Activated T-helper 17 cell treated with anti-CD3 and anti-CD28 coated beads, Interleukin-2, amount 50 U/mL, for 72 hours (primary cell): ENCODE measurements around the gene CMYA5. TPM values are rescaled to one million over a fixed set of nuclear protein-coding genes. Genes with fewer than 3 reads are reported as not detected.

ENCODE experiments used
- total RNA-seq, 2 donors: library from RNA; stranded (reverse); gene quantifications; one replicate each; pipeline ENCODE4 v1.2.3, GENCODE V29; 2022

The CMYA5 gene
- total RNA-seq, 2 donors from 2014 or later: 0.19 to 0.50 TPM

Other genes with a start within 250 kb of the CMYA5 start
- gene HOMER1, start 175.7 kb upstream of the CMYA5 start, total RNA-seq: 1 to 10 TPM; 2.3 to 6.0 TPM
- gene TENT2, start 77.4 kb upstream of the CMYA5 start, total RNA-seq: 10 to 100 TPM; 80.3 to 92.3 TPM